Measurements from ENCODE around the gene ZFR2. TPM values are rescaled to one million over a fixed set of nuclear protein-coding genes. Genes with fewer than 3 reads are reported as not detected.

Gene ZFR2
- total and polyA plus RNA-seq, 2 of the 8 experiments (the other 6 are each of a cell fraction or from before 2014, with no cell fraction given): 14.5 to 28.4 TPM

GRCh38 chr19:3837332-3837731 lies 31.5 kb downstream of the ZFR2 start:
- Histone ChIP-seq H3K36me3 (ENCODE audit: control insufficient read depth in 2 of 4, insufficient read depth in 4 of 4, low read length in 3 of 4) (no peaks in the 10 kb centered on the region), H3K4me3 (ENCODE audit: extremely low read depth in 1 of 4, insufficient read depth in 2 of 4, low read depth in 3 of 4, low read length in 4 of 4) (no peak overlapping the region), H3K79me2 (ENCODE audit: control insufficient read depth in 1 of 2, insufficient read depth in 2 of 2, low read length in 2 of 2) (no peaks in the 10 kb centered on the region), H3K9me3 (ENCODE audit: insufficient read depth in 2 of 2, low read depth in 1 of 2, low read length in 1 of 2) (peaks cover 6 to 11% of the 10 kb centered on the region in 2 experiments), H2BK12ac (ENCODE audit: low read depth, low read length) (no peak overlapping the region), H4K5ac (ENCODE audit: insufficient read length, low read depth, low read length) (no peak overlapping the region), H3K27ac (ENCODE audit: low read depth, low read length) (no peak overlapping the region), H2BK15ac (ENCODE audit: low read length) (no peak overlapping the region), H3K23ac (ENCODE audit: insufficient read length) (no peak overlapping the region), H4K8ac (ENCODE audit: extremely low read depth, insufficient read depth, low read length) (no peak overlapping the region), H2BK5ac (ENCODE audit: low read depth, low read length) (no peak overlapping the region), H3K79me1 (ENCODE audit: low read depth, low read length) (no peaks in the 10 kb centered on the region), H3K18ac (ENCODE audit: extremely low read depth, low read length) (no peak overlapping the region), H3K27me3 (replicated peaks in 1 of 4; ENCODE audit: control insufficient read depth in 3 of 4, extremely low read depth in 1 of 4, insufficient read depth in 3 of 4, low read length in 3 of 4) (no peaks in the 10 kb centered on the region), H4K20me1 (replicated peaks in 1 of 2; ENCODE audit: control insufficient read depth in 1 of 2, insufficient read depth in 2 of 2, low read length in 2 of 2) (no peaks in the 10 kb centered on the region), H3K9ac (replicated peaks in 1 of 4; ENCODE audit: extremely low read depth in 1 of 4, low read depth in 3 of 4, low read length in 3 of 4) (no peak overlapping the region), H3K56ac (replicated peaks; ENCODE audit: insufficient read length, low read depth, low read length) (no peak overlapping the region), H2AK5ac (ENCODE audit: low read depth, low read length) (no peak overlapping the region), H3K4me1 (replicated peaks in 1 of 4; ENCODE audit: control insufficient read depth in 3 of 4, insufficient read depth in 4 of 4, low read length in 3 of 4) (no peaks in the 10 kb centered on the region), H3K14ac (ENCODE audit: insufficient read length) (no peak overlapping the region), H2BK20ac (ENCODE audit: low read length) (no peak overlapping the region), H3K4ac (replicated peaks; ENCODE audit: insufficient read length, low read depth, low read length) (no peak overlapping the region), H3K23me2 (ENCODE audit: low read depth, low read length) (no peaks in the 10 kb centered on the region), H2AFZ (ENCODE audit: low read length) (no peak overlapping the region), H4K91ac (replicated peaks; ENCODE audit: insufficient read length, low read length) (no peak overlapping the region), H3K4me2 (ENCODE audit: insufficient read depth in 1 of 2, low read depth in 2 of 2, low read length in 2 of 2) (no peak overlapping the region), H2BK120ac (replicated peaks; ENCODE audit: low read depth, low read length) (no peak overlapping the region)
- TF ChIP-seq TBP (IDR thresholded peaks at IDR 0.05; ENCODE audit: low read depth, low read length): no peak
- no peak for TF ChIP-seq CTBP2 (IDR thresholded peaks at IDR 0.05; ENCODE audit: borderline replicate concordance, insufficient read depth, insufficient read length, low read length)
- ChIA-PET POLR2A (ENCODE audit: partially characterized antibody) (no interaction called here), CTCF (ENCODE audit: partially characterized antibody) (no interaction called here)
- FAIRE-seq (no peak), DNase-seq (ENCODE audit: low read depth in 1 of 2, low spot score in 2 of 2) (no peak)
- whole genome bisulfite sequencing, 2 experiments (ENCODE audit: extremely low coverage in 1 of 2, insufficient coverage in 1 of 2, insufficient read length in 1 of 2, insufficient replicate concordance in 2 of 2, low coverage in 1 of 2, low lambda C conversion rate in 2 of 2, missing lambda C conversion rate in 1 of 2): 96% methylated on average over 17 of the region's 17 CpGs; no CpG with 5 or more reads in 1 of the 2 experiments

Data from H1 (cell line).